SU-DHL-6 (cell line): ENCODE data around the gene CLUH.

Source experiments
- H2AFZ ChIP-seq: fragments of 200-600 bp; sonication (generic); 2 replicates; pipeline ENCODE4 v1.6.1; 2014; ENCODE audit warnings: low read depth, mild to moderate bottlenecking, moderate library complexity, mixed read lengths, antibody characterized with exemption, low read length; ENCODE audit not compliant: severe bottlenecking
- H3F3A ChIP-seq: fragments of 200-600 bp; shearing (Covaris generic); 2 replicates; pipeline ENCODE4 v1.6.0; 2016; ENCODE audit warnings: antibody characterized with exemption, mild to moderate bottlenecking; ENCODE audit not compliant: insufficient read depth
- H3K27ac ChIP-seq: fragments of 200-600 bp; sonication (generic); 2 replicates; pipeline ENCODE4 v1.5.1; 2016; ENCODE audit warnings: low read depth, mild to moderate bottlenecking, low read length, moderate library complexity, mixed read lengths
- H3K27me3 ChIP-seq: fragments of 200-600 bp; sonication (generic), shearing (Covaris generic); 2 replicates; pipeline ENCODE4 v1.6.0; 2014; ENCODE audit warnings: mild to moderate bottlenecking, low read length
- H3K36me3 ChIP-seq: fragments of 200-600 bp; sonication (generic); 2 replicates; pipeline ENCODE4 v1.6.1; 2014; ENCODE audit warnings: mild to moderate bottlenecking, low read length, mixed read lengths
- H3K4me2 ChIP-seq: fragments of 300-600, 200-600 bp; shearing (Covaris generic), sonication (generic); 2 replicates; pipeline ENCODE4 v1.6.0; 2014; ENCODE audit warnings: low read length, low read depth, mild to moderate bottlenecking; ENCODE audit not compliant: poor library complexity, severe bottlenecking
- H3K4me3 ChIP-seq: fragments of 200-600 bp; sonication (generic); 2 replicates; pipeline ENCODE4 v1.5.1; 2014; ENCODE audit warnings: antibody characterized with exemption, low read length, mild to moderate bottlenecking, mixed read lengths; ENCODE audit not compliant: insufficient read depth, poor library complexity, severe bottlenecking
- H3K79me2 ChIP-seq: fragments of 200-600 bp; sonication (generic); 2 replicates; pipeline ENCODE4 v1.6.1; 2014; ENCODE audit warnings: mild to moderate bottlenecking, low read length, moderate library complexity; ENCODE audit not compliant: insufficient read depth
- H3K9ac ChIP-seq: fragments of 200-600 bp; sonication (generic); 2 replicates; pipeline ENCODE4 v1.7.0; 2014; ENCODE audit warnings: mild to moderate bottlenecking, low read length
- H3K9me2 ChIP-seq: fragments of 200-600 bp; sonication (generic); replicated peaks from 2 replicates; pipeline ENCODE4 v1.6.1; 2014; ENCODE audit warnings: low read length; ENCODE audit not compliant: insufficient read depth
- H3K9me3 ChIP-seq: fragments of 200-600 bp; sonication (generic); 2 replicates; pipeline ENCODE4 v1.6.1; 2014; ENCODE audit warnings: low read length, mixed read lengths; ENCODE audit not compliant: insufficient read depth
- H4K20me1 ChIP-seq: fragments of 200-600 bp; sonication (generic); 2 replicates; pipeline ENCODE4 v1.6.1; 2014; ENCODE audit warnings: low read depth, mild to moderate bottlenecking, antibody characterized with exemption, low read length, moderate library complexity, mixed read lengths
- EZH2phosphoT487 ChIP-seq: fragments of 200-600 bp; sonication (generic), shearing (Covaris generic); conservative IDR thresholded peaks from 2 replicates; pipeline ENCODE4 v1.6.1; 2018; ENCODE audit warnings: mild to moderate bottlenecking, antibody characterized with exemption, low read length, moderate library complexity, mixed read lengths
- TF ChIP-seq, protein P1 (sequence below): fragments of 200-600 bp; sonication (generic); IDR thresholded peaks from one replicate; pipeline ENCODE4 v1.5.1; 2017; ENCODE audit warnings: antibody characterized with exemption, mild to moderate bottlenecking, low read length, moderate library complexity; ENCODE audit not compliant: insufficient read depth, poor library complexity, severe bottlenecking

Gene CLUH

DNA sequence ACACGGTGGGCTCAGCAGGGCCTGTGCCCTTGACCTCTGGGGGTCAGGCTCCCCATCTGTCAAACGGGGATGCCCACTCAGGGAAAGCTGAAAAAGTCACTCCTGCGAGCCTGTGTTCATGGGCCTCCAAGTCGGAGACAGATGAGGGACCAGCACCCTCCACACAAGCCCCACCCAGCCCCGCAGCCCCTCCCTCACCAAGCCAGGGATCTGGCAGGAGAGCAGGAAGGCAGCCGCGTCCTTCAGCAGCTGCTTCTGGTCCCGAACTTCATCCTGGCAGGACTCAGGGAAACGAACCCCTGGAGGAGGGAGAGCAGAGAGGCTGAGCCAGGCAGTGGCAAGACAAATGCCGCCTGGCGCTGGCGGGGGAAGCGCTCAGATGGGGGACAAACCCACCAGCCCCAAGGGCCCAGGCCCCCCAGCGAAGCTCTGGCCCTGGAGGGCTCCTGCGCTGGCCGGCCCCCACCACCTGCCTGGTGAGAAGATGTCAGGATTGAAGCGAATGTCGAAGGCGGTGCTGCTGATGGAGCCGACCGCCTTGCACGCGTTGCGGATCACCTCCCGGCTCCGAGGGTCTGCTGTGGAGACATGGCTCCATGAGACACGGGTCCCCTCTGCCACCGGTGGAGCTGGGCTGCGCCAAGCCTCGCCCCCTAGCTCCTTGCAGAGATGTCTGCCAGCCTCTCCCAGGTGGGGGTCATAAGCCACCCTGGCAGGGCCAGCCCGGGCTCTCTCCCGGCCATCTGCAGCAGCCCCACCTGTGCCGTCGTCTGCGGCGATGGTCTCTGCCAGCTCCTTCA, 15.4 kb downstream of the CLUH start:
- TF ChIP-seq, protein P1, sequence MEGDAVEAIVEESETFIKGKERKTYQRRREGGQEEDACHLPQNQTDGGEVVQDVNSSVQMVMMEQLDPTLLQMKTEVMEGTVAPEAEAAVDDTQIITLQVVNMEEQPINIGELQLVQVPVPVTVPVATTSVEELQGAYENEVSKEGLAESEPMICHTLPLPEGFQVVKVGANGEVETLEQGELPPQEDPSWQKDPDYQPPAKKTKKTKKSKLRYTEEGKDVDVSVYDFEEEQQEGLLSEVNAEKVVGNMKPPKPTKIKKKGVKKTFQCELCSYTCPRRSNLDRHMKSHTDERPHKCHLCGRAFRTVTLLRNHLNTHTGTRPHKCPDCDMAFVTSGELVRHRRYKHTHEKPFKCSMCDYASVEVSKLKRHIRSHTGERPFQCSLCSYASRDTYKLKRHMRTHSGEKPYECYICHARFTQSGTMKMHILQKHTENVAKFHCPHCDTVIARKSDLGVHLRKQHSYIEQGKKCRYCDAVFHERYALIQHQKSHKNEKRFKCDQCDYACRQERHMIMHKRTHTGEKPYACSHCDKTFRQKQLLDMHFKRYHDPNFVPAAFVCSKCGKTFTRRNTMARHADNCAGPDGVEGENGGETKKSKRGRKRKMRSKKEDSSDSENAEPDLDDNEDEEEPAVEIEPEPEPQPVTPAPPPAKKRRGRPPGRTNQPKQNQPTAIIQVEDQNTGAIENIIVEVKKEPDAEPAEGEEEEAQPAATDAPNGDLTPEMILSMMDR, result no peak
- Histone ChIP-seq H3K27me3 (no peaks in the 10 kb centered on the region), H3K36me3 (no peaks in the 10 kb centered on the region)

GRCh38 chr17:2695243-2695960, 16.2 kb downstream of the CLUH start:
- H3K9me3 ChIP-seq, result no peaks in the 10 kb centered on the region
- H3F3A ChIP-seq, result no peaks in the 10 kb centered on the region
- no peak overlapping the region for H3K4me2 ChIP-seq
- H3K27ac ChIP-seq, result no peak overlapping the region
- no peaks in the 10 kb centered on the region for H3K36me3 ChIP-seq
- H3K9ac ChIP-seq, result no peak overlapping the region
- H2AFZ ChIP-seq, result no peak overlapping the region
- no peaks in the 10 kb centered on the region for H3K27me3 ChIP-seq
- no peaks in the 10 kb centered on the region for H3K9me2 ChIP-seq
- no peak overlapping the region for H3K4me3 ChIP-seq
- TF ChIP-seq, protein P1, result no peak
- TF ChIP-seq EZH2phosphoT487, result no peak
- no peaks in the 10 kb centered on the region for H3K79me2 ChIP-seq
- H4K20me1 ChIP-seq, result no peaks in the 10 kb centered on the region; the same call in 1 of the 2 replicates

More for the DNA sequence above, 15.4 kb downstream of the CLUH start:
- Histone ChIP-seq H2AFZ (no peak overlapping the region), H3K4me2 (no peak overlapping the region), H3K9me2 (no peaks in the 10 kb centered on the region), H3K9ac (no peak overlapping the region), H4K20me1 (no peaks in the 10 kb centered on the region; the same call in 1 of the 2 replicates), H3F3A (no peaks in the 10 kb centered on the region), H3K9me3 (no peaks in the 10 kb centered on the region), H3K79me2 (no peaks in the 10 kb centered on the region), H3K4me3 (no peak overlapping the region), H3K27ac (no peak overlapping the region)

- no peaks in the 10 kb centered on the region for H3K27me3 ChIP-seq
- H3K36me3 ChIP-seq, result no peaks in the 10 kb centered on the region
- H3K27ac ChIP-seq, result no peak overlapping the region
- no peak overlapping the region for H3K4me2 ChIP-seq
- TF ChIP-seq, protein P1, result no peak
- no peaks in the 10 kb centered on the region; the same call in 1 of the 2 replicates for H4K20me1 ChIP-seq
- H3K9me3 ChIP-seq, result no peaks in the 10 kb centered on the region
- H3K79me2 ChIP-seq, result no peaks in the 10 kb centered on the region
- no peak overlapping the region for H3K4me3 ChIP-seq
- H3K9me2 ChIP-seq, result no peaks in the 10 kb centered on the region
- H2AFZ ChIP-seq, result no peak overlapping the region
- no peak overlapping the region for H3K9ac ChIP-seq
- no peaks in the 10 kb centered on the region for H3F3A ChIP-seq
Observed at GRCh38 chr17:2694381-2695242, 17.0 kb downstream of the CLUH start.
